HG02973 (cell line): ENCODE measurements around the gene PROSER2.

Experiments used
- ATAC-seq: cut with Tn5 transposase; IDR thresholded peaks from one replicate; pipeline ENCODE4 v1.9.1; 2021; ENCODE audit warnings: moderate library complexity; ENCODE audit not compliant: unreplicated experiment

The PROSER2 gene

DNA sequence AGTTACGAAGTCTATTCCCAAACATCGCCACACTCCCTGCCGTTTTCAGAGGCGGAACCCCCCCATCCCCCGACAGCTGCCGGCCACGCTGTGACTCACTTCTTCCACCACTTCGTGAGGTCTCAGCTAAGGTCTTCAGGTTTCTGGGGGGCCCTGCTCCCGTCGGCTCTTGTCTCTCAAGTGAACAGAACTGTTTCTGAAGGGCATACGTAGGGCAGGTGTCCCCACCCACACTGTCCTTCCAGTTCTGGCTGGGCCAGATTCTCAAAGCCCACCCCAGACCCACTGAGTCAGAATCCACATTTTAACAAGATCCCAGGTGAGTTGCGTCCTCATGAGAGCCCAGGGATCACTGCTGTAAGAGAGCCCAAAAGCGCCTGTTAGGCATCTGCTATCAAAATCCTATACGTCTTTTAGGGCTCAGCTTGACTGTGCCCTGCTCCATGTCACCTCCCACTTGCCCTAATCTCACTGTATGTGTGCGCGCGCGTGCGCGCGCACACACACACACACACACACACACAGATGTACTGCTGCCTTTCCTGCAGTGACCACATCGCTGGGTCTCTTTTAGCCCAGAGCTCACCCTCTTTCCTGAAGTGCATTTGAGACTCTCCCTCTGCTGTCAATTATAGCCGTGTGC is 78.8 kb downstream of the PROSER2 start:
- no peak for ATAC-seq

DNA sequence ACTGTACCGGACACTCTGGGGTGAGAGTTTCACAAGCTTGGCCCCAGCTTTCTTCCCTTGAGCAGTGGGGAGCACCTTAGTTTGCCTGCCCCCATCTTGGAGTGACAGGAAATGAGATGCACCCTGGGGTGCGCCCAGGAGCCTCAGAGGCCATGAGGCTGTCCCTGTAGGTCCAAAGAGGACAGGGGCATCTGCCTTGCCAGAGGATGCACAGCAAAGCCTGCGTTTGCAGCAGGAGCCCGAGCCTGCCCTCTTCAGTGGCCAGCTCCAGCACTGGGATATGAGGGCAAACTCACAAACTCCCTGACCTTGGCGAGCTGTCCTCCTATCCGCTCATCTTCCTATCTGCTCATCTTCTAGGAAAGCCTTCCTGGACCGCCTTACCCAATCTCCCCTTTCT is 79.5 kb downstream of the PROSER2 start:
- no peak for ATAC-seq

DNA sequence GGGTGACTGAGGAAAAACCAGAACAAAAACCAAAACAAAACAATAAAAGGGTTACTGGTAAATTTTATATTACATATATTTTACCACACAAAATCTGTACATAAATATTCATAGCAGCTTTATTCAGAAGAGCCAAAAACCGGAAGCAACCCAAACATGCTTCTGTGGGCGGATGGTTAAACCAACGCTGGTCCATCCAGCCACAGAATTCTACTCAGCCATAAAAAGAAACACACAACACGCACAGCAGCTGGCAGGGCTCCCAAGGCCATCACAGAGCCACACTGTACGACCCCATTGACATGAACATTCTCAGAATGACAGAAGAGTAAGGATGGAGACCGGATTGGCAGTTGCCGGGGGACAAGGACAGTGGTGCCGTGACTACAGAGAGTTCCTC is 83.6 kb downstream of the PROSER2 start:
- no peak for ATAC-seq

DNA sequence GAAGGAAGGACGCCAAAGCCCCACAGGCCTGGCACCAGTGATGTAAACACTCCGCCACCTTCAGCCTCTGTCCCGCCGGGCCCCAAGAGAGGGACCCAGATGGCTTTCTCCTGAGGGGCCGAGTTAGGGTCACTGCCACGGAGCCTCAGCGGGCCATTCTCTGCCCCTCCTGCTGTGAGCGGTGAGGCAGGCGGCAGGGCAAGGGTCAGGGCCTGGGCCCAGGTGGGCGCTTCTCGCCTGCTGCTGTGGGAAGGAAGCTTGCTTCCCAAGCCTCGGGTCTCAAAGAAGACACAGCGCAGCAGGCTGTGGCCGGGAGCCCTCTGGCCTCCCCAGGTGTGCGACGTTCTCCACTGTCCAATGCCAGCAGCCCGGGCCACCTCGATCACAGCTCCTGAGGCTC is 84.8 kb downstream of the PROSER2 start:
- ATAC-seq, result no peak

DNA sequence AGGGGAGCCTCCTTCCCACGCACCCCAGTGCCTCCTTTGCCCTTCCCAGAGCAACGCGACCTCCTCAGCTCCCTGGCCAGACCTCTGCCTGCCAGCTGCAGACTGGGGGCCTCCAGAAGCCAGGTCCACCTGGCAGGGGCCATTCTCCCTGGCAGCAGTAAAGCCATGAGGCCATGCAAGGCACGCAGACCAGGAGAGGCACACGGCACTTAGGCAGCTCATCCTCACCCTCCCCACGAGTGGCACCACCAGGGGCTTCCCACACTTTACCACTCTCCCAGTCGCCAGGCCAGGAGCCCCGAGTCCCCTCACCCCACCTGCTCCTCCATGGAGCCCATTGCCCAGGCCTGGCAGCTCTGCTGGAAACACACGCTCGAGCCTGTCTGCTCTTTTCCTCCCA is 85.4 kb downstream of the PROSER2 start:
- no peak for ATAC-seq

DNA sequence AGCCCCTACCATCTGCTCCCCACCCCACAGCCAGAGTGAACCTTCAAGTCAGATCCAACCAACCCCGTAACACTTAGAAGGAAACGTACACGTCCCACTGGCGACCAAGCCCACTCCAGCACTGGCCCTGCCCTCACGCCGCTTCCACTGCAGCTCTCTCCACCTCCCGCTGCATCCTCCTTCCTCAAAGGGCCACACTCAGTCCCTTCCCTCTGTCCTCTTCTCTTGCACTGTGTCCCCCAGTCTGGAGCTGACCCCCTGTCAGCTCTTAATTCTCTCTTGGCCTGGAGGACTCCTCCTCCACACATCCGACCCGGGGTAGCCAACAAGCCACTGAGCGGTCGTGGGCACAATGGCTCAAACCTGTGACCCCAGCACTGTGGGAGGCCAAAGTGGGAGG is 85.8 kb downstream of the PROSER2 start:
- no peak for ATAC-seq

DNA sequence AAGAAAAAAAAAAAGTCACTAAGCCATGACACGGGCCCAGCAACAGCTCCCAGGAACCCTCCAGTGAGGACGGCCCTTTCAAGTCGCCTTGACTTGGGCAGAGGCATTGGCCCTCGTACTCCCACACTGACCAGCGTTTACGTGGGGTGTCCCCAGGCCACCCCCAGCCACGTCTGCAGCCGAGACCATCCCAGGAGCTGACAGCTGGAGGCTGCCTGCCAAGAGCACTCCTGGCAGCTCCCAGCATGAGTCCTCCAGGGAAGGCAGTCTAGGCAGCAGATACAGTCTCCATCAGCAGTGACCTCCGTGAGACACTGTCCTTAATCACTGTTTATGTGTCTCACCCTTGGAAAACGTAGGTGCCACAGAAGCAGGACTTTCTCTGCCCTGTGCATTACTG is 86.5 kb downstream of the PROSER2 start:
- no peak for ATAC-seq

DNA sequence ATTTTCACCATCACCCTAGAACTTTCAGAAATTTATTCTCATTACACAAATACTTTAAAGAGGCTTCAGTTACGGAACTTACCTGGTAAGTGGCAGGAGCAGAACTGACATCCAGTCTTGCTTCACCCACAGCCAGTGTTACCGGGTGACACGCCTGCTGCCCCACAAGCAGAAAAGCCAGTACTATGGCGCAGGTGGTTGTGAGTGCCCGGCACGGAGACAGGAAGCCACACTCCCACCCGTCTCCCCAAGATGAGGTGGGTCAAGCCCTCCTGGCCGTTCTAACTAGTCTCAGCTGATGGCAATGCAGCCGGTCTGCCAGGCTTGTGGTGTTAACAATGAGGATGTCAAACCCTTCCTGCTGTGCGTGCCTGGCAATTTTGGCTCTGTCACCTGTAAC is 86.9 kb downstream of the PROSER2 start:
- no peak for ATAC-seq

DNA sequence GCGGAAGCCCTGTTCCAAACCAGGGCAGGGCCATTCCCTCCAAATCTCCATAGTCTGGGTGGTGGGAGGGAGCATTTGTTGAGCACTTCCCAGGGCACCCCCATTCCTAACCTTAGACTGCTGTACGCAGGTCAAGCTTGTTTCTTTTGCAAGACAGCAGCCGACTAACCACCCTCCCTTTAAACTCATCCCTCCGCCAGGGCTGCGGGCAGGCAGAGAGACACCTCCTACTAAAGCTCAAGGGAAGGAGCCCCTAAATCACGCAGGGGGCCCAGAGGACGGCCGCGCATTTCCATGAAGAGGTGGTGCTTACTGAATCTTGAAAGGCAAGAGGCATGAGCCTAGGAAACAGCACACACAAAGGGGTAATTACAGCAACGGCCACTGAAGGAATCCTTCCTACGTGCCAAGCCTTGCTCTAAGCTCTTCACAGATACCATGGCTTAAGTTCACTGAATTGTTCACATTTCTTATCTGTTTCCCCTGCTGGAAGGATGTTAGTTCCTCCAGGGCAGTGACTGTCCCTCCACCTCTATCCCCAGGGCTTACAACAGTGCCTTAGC is 90.0 kb downstream of the PROSER2 start:
- no peak for ATAC-seq

DNA sequence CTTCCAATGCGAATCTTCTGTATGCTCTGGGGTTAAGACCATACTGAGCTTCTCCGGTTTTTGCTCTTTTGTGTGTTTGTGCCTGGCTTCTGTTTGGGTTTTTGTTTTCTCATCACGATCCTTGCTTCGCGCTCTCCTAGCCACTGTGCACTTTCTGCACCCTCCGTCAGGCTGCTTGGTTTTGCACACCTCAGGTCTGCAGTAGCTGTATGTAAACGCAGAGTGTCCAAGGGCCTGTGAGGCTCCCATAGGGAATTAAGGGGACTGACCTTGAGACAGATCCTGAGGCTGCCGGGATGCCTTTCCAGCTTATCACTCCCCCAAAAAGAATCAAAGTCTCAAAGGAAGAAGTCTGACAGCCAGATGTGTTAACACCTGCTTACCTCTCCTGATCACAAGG is 95.2 kb downstream of the PROSER2 start:
- no peak for ATAC-seq

DNA sequence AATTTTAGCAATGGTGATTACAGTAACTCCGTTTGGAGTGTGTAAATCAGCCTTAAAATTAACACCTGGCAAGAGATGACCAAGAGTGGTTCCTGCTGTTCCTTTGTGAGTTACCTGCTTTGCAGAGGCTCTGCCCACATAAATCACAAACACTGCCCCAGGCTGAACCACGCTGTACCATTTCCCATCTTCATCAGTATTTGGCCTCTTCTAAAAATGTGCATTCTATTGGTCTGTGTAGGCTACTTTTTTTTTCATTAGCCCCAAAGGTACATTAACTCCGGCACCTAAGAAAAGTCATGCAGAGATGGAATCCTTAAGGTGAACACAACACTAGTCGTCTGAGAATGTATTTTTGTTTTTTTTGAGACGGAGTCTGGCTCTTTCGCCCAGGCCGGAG is 96.1 kb downstream of the PROSER2 start:
- ATAC-seq, result no peak
